ENCODE measurements around the gene CEP164. TPM values are rescaled to one million over a fixed set of nuclear protein-coding genes. Genes with fewer than 3 reads are reported as not detected.

CEP164 gene
- total and polyA plus RNA-seq, 9 of the 15 experiments (the other 6 are each of a cell fraction or from before 2014, with no cell fraction given), result 2.1 to 16.5 (median 10.4) TPM

DNA sequence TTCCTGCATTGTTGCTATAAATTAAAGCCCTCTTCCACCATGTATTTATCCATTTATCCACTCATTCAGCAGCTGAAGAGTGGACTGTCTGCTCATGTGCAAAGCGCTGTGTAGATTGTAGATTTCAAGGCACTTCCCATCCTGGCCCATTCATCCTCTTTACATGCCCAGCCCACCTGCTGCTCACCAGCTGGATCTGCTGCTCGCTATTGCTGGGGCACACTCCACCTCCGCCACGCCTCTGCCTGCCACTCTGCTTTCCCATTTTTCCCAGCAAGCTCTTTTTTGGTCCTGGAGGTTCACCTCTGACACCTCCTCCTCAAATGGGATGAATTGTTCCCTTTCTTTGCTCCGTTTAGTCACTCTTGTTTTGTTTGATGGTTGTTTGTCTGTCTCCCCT lies 48.3 kb downstream of the CEP164 start (continued):
- no peak for TF ChIP-seq CBX1 (IDR thresholded peaks at IDR 0.05; ENCODE audit: low read depth)
- TF ChIP-seq SMAD1 (IDR thresholded peaks at IDR 0.05; ENCODE audit: low read depth, low read length, partially characterized antibody), result no peak
- TF ChIP-seq GTF2A2 (tag; IDR thresholded peaks at IDR 0.05), result no peak
- TF ChIP-seq, protein P1, sequence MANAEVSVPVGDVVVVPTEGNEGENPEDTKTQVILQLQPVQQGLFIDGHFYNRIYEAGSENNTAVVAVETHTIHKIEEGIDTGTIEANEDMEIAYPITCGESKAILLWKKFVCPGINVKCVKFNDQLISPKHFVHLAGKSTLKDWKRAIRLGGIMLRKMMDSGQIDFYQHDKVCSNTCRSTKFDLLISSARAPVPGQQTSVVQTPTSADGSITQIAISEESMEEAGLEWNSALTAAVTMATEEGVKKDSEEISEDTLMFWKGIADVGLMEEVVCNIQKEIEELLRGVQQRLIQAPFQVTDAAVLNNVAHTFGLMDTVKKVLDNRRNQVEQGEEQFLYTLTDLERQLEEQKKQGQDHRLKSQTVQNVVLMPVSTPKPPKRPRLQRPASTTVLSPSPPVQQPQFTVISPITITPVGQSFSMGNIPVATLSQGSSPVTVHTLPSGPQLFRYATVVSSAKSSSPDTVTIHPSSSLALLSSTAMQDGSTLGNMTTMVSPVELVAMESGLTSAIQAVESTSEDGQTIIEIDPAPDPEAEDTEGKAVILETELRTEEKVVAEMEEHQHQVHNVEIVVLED (CRISPR knock-in tag; IDR thresholded peaks at IDR 0.05), result no peak
- TF ChIP-seq, protein P2, sequence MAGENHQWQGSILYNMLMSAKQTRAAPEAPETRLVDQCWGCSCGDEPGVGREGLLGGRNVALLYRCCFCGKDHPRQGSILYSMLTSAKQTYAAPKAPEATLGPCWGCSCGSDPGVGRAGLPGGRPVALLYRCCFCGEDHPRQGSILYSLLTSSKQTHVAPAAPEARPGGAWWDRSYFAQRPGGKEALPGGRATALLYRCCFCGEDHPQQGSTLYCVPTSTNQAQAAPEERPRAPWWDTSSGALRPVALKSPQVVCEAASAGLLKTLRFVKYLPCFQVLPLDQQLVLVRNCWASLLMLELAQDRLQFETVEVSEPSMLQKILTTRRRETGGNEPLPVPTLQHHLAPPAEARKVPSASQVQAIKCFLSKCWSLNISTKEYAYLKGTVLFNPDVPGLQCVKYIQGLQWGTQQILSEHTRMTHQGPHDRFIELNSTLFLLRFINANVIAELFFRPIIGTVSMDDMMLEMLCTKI (IDR thresholded peaks at IDR 0.05; ENCODE audit: partially characterized antibody), result no peak
- TF ChIP-seq NCOA2 (IDR thresholded peaks at IDR 0.05; ENCODE audit: partially characterized antibody in 2 of 2), result no peak
- TF ChIP-seq ZNF140 (CRISPR knock-in tag; IDR thresholded peaks at IDR 0.05), result no peak

DNA sequence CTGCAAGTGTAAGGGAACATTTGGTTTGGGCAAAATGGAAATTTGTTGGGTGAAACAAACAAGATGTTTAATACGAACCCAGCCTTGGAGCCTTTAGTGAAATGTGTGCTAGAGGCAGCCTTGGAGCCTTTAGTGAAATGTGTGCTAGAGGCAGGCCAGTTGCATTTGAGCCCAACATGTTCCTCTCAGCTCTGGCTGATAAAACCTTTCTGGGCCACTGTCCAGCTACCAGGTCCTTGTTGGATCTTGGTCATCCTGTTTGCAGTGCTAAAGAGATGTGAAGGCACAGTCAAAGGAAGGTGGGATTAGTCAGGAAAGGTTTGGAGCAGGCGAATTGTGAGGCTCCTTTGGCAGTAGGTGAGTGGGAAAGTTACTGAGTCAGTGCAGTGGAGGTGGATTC lies 48.9 kb downstream of the CEP164 start:
- H3K36me3 ChIP-seq (ENCODE audit: control insufficient read depth, insufficient read depth, low read length), result peaks cover 4% of the 10 kb centered on the region; the same call in 1 of the 3 replicates
- no peak for DNase-seq (ENCODE audit: extremely low read depth in 1 of 4, low spot score in 3 of 4)
- H3K4me3 ChIP-seq, result no peak overlapping the region
- no peak overlapping the region for H3K9ac ChIP-seq (ENCODE audit: insufficient read depth in 1 of 2, low read depth in 2 of 2, low read length in 2 of 2)
- H3K27me3 ChIP-seq (ENCODE audit: control insufficient read depth in 2 of 2, insufficient read depth in 2 of 2, low read length in 2 of 2), result no peaks in the 10 kb centered on the region
- no peak overlapping the region for H3K27ac ChIP-seq (ENCODE audit: extremely low read depth, low read depth, low read length)
- ChIA-PET POLR2A (interaction anchor here (0.5 to 1.2 kb wide), 2 partner anchors 15 to 49 kb away, joined by 3 to 4 read pairs; partner anchors contain the start of gene CEP164), CTCF (ENCODE audit: low intra/inter-chr PET ratio) (no interaction called here)
- H3K79me2 ChIP-seq (ENCODE audit: control insufficient read depth, insufficient read depth, low read length), result no peaks in the 10 kb centered on the region
- 53% methylated on average over 2 of the region's 2 CpGs for WGBS (ENCODE audit: insufficient coverage, low coverage, missing lambda C conversion rate)
- no TSS peak for BruUV-seq (replicated peaks)
- no peak for ATAC-seq
- FAIRE-seq, result no peak
- intact Hi-C loops (cut with micrococcal nuclease), result no loop called here
- TF ChIP-seq HCFC1 (IDR thresholded peaks at IDR 0.05; ENCODE audit: low read depth, low read length), result no peak
- TF ChIP-seq, protein P3, sequence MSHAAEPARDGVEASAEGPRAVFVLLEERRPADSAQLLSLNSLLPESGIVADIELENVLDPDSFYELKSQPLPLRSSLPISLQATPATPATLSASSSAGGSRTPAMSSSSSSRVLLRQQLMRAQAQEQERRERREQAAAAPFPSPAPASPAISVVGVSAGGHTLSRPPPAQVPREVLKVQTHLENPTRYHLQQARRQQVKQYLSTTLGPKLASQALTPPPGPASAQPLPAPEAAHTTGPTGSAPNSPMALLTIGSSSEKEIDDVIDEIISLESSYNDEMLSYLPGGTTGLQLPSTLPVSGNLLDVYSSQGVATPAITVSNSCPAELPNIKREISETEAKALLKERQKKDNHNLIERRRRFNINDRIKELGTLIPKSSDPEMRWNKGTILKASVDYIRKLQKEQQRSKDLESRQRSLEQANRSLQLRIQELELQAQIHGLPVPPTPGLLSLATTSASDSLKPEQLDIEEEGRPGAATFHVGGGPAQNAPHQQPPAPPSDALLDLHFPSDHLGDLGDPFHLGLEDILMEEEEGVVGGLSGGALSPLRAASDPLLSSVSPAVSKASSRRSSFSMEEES (CRISPR knock-in tag; IDR thresholded peaks at IDR 0.05), result no peak
- no peak for TF ChIP-seq EP300 (IDR thresholded peaks at IDR 0.05; ENCODE audit: low read length)
- no peak for TF ChIP-seq GABPA (tag; conservative IDR thresholded peaks at IDR 0.05; ENCODE audit: low read depth)
- TF ChIP-seq NCOR1 (IDR thresholded peaks at IDR 0.05), result no peak
- TF ChIP-seq NFYB (IDR thresholded peaks at IDR 0.05; ENCODE audit: extremely low read depth, insufficient read length), result no peak
- no peak for TF ChIP-seq KAT2B (IDR thresholded peaks at IDR 0.05; ENCODE audit: low read depth, low read length)
- no peak for TF ChIP-seq MBD2 (IDR thresholded peaks at IDR 0.05; ENCODE audit: borderline replicate concordance, low read depth)
- TF ChIP-seq ZNF239 (CRISPR knock-in tag; IDR thresholded peaks at IDR 0.05), result no peak
- no peak for TF ChIP-seq PHF20 (IDR thresholded peaks at IDR 0.05; ENCODE audit: partially characterized antibody)
- in situ Hi-C loops (cut with MboI), result no loop called here
- H2AFZ ChIP-seq (ENCODE audit: low read depth, low read length), result no peak overlapping the region
- H3K9me1 ChIP-seq (ENCODE audit: control insufficient read depth, insufficient read depth, low read length), result no peaks in the 10 kb centered on the region
- H3K9me3 ChIP-seq (replicated peaks; ENCODE audit: control insufficient read depth, insufficient read depth, low read depth, low read length), result no peaks in the 10 kb centered on the region
- H3K4me1 ChIP-seq (replicated peaks in 1 of 2; ENCODE audit: control insufficient read depth in 2 of 2, insufficient read depth in 2 of 2, low read length in 2 of 2), result no peaks in the 10 kb centered on the region
- no peaks in the 10 kb centered on the region; the same call in 1 of the 2 replicates for H4K20me1 ChIP-seq (replicated peaks; ENCODE audit: control insufficient read depth, insufficient read depth, low read length)
- H3K4me2 ChIP-seq (ENCODE audit: insufficient read depth, low read length), result no peak overlapping the region
